BJ (cell line): ENCODE results near the gene UBE3C. TPM values are rescaled to one million over a fixed set of nuclear protein-coding genes. Genes with fewer than 3 reads are reported as not detected.

Experiments
- CTCF ChIA-PET: fragments of 350-600 bp; formaldehyde crosslinking; extraction: SDS; loops from one replicate; lab custom pipeline; 2021; ENCODE audit warnings: antibody characterized with exemption, inconsistent platforms; lab: Yijun Ruan, JAX
- POLR2A ChIA-PET: fragments of 300-600 bp; sonication (Branson Sonifier 250); formaldehyde crosslinking; extraction: SDS; loops from one replicate; lab custom pipeline; 2021; ENCODE audit warnings: antibody characterized with exemption; lab: Charles Lee
- DNase-seq: peaks from one replicate; pipeline ENCODE4 v3.0.0-alpha.2; 2011; ENCODE audit warnings: low read depth
- H3K27me3 ChIP-seq: 2 replicates; pipeline ENCODE4 v1.6.0; 2011; ENCODE audit warnings: low read length; ENCODE audit not compliant: control insufficient read depth, insufficient read depth
- H3K36me3 ChIP-seq: 2 replicates; pipeline ENCODE4 v1.5.1; 2011; ENCODE audit warnings: low read length; ENCODE audit not compliant: control insufficient read depth, insufficient read depth
- H3K4me3 ChIP-seq: 2 replicates; pipeline ENCODE4 v1.5.1; 2011; ENCODE audit warnings: low read depth, mild to moderate bottlenecking, control low read depth, low read length
- polyA plus RNA-seq: library from polyadenylated mRNA; depleted of rRNA; stranded (reverse); fragments of >200 nt; gene quantifications from 2 replicates; pipeline ENCODE4 v1.2.3, GENCODE V29; 2011
- TF ChIP-seq, protein P1 (sequence below): IDR thresholded peaks from 2 replicates; pipeline ENCODE4 v1.5.1; 2011; ENCODE audit warnings: low read depth, mild to moderate bottlenecking, control low read depth, inconsistent platforms, low read length, moderate library complexity; ENCODE audit not compliant: insufficient read depth

Gene UBE3C
- polyA plus RNA-seq, 1 experiment = 50.0 TPM

GRCh38 chr7:157139810-157140510, 1.2 kb downstream of the UBE3C start:
- TF ChIP-seq, protein P1, sequence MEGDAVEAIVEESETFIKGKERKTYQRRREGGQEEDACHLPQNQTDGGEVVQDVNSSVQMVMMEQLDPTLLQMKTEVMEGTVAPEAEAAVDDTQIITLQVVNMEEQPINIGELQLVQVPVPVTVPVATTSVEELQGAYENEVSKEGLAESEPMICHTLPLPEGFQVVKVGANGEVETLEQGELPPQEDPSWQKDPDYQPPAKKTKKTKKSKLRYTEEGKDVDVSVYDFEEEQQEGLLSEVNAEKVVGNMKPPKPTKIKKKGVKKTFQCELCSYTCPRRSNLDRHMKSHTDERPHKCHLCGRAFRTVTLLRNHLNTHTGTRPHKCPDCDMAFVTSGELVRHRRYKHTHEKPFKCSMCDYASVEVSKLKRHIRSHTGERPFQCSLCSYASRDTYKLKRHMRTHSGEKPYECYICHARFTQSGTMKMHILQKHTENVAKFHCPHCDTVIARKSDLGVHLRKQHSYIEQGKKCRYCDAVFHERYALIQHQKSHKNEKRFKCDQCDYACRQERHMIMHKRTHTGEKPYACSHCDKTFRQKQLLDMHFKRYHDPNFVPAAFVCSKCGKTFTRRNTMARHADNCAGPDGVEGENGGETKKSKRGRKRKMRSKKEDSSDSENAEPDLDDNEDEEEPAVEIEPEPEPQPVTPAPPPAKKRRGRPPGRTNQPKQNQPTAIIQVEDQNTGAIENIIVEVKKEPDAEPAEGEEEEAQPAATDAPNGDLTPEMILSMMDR = no peak
- no peak for DNase-seq
- H3K36me3 ChIP-seq = peaks cover 6% of the 10 kb centered on the region; the same call in 1 of the 2 replicates
- CTCF ChIA-PET = interaction anchor here (0.9 kb wide), 1 partner anchor 17 kb away, joined by 3 read pairs; no protein-coding TSS in a partner anchor
- H3K27me3 ChIP-seq = no peaks in the 10 kb centered on the region
- H3K4me3 ChIP-seq = peak overlapping the region; percentile 60
- POLR2A ChIA-PET = no interaction called here

- H3K27me3 ChIP-seq = no peaks in the 10 kb centered on the region
- no peak for DNase-seq
- TF ChIP-seq, protein P1 = no peak
- H3K36me3 ChIP-seq = peaks cover 6% of the 10 kb centered on the region; the same call in 1 of the 2 replicates
- ChIA-PET CTCF (interaction anchor here (0.9 kb wide), 1 partner anchor 17 kb away, joined by 3 read pairs; no protein-coding TSS in a partner anchor), POLR2A (no interaction called here)
- peak overlapping the region; percentile 60 for H3K4me3 ChIP-seq
These were observed 1.8 kb downstream of the UBE3C start for GRCh38 chr7:157140511-157140905.

DNA sequence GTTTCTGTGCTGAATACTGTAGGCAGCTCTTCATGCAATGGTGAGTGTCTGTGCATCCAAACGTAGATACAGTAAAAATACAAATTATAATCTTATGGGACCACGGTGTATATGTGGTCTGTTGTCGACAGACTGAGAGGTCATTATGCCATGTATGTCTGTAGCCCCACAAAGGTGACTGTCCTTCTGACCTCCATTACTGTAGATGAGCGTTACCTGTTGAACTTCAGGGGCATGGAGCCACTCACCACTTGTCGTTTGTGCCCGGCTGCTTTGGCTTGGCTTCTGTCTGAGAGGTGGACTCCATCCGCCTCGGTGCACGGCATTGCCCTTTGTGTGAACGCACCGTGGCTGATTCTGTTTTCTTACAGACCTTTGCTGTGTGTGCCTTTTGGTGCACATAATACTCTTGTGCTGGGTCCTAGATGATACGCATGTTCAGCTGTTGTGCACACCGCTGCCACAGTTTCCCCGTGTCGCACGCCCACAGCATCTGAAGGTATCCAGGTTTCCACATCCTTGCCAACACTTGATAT, 2.9 kb downstream of the UBE3C start:
- ChIA-PET POLR2A (no interaction called here), CTCF (no interaction called here)
- DNase-seq = no peak
- Histone ChIP-seq H3K27me3 (no peaks in the 10 kb centered on the region), H3K4me3 (no peak overlapping the region), H3K36me3 (peaks cover 6% of the 10 kb centered on the region; the same call in 1 of the 2 replicates)
- TF ChIP-seq, protein P1 = no peak

- Histone ChIP-seq H3K27me3 (no peaks in the 10 kb centered on the region), H3K4me3 (no peak overlapping the region), H3K36me3 (peaks cover 6% of the 10 kb centered on the region; the same call in 1 of the 2 replicates)
- ChIA-PET CTCF (no interaction called here), POLR2A (no interaction called here)
- TF ChIP-seq, protein P1 = no peak
- DNase-seq = no peak
These were observed 5.1 kb downstream of the UBE3C start for GRCh38 chr7:157143788-157144187.

GRCh38 chr7:157149317-157149716, 10.6 kb downstream of the UBE3C start:
- Histone ChIP-seq H3K27me3 (no peaks in the 10 kb centered on the region), H3K4me3 (no peak overlapping the region), H3K36me3 (no peaks in the 10 kb centered on the region)
- POLR2A ChIA-PET = no interaction called here
- CTCF ChIA-PET = interaction anchor here (1.7 kb wide), 1 partner anchor 177 kb away, joined by 4 read pairs; no protein-coding TSS in a partner anchor
- no peak for DNase-seq
- TF ChIP-seq, protein P1 = no peak
